Suprapubic skin (tissue), 4 donors: ENCODE data around the gene ZP4. TPM values are rescaled to one million over a fixed set of nuclear protein-coding genes. Genes with fewer than 3 reads are reported as not detected.

Experiments used
- DNase-seq, 2 donors: peaks; one replicate each; pipeline ENCODE4 v3.0.0-alpha.2; 2019; ENCODE audit warnings: low spot score in 2 of 2
- H3K27ac ChIP-seq: fragments of 200-600 bp; sonication (generic); one replicate; pipeline ENCODE4 v1.5.1; 2019
- H3K27me3 ChIP-seq: fragments of 200-600 bp; sonication (generic); one replicate; pipeline ENCODE4 v1.5.1; 2019
- H3K36me3 ChIP-seq: fragments of 200-600 bp; sonication (generic); one replicate; pipeline ENCODE4 v1.5.1; 2019
- H3K4me1 ChIP-seq: fragments of 200-600 bp; sonication (generic); one replicate; pipeline ENCODE4 v1.5.1; 2019
- H3K4me3 ChIP-seq: fragments of 200-600 bp; sonication (generic); one replicate; pipeline ENCODE4 v1.5.1; 2019; ENCODE audit warnings: mild to moderate bottlenecking
- H3K9me3 ChIP-seq: fragments of 200-600 bp; sonication (generic); one replicate; pipeline ENCODE4 v1.5.1; 2019
- EP300 ChIP-seq: sonication (generic); formaldehyde crosslinking; IDR thresholded peaks from one replicate; pipeline ENCODE4 v1.6.1; 2017; ENCODE audit warnings: antibody characterized with exemption
- POLR2A ChIP-seq, 2 donors: fragments of 450-650 bp; IDR thresholded peaks; one replicate each; pipeline ENCODE4 v1.6.1; 2017; ENCODE audit warnings: antibody characterized with exemption in 2 of 2, mild to moderate bottlenecking in 2 of 2, moderate library complexity in 2 of 2
- POLR2AphosphoS5 ChIP-seq, 3 donors: sonication (generic); formaldehyde crosslinking; IDR thresholded peaks; one replicate each; pipeline ENCODE4 v1.6.1; 2017; ENCODE audit warnings: antibody characterized with exemption in 3 of 3
- WGBS: methylation state at CpG from one replicate; pipeline ENCODE4 v1.1.5; 2018; 5-methylcytosine and 5-hydroxymethylcytosine counted together
- total RNA-seq, 4 donors: library from RNA; depleted of rRNA; stranded (reverse); fragments of >200 nt; gene quantifications; one replicate each; pipeline ENCODE4 v1.1.0, GENCODE V29; 2016
- TF ChIP-seq, protein P1 (sequence below), 2 donors: fragments of 200-600 bp in 1 of 2; fragments of 450-650 bp in 1 of 2; sonication (generic) in 1 of 2; IDR thresholded peaks; one replicate each; pipeline ENCODE4 v1.5.1; 2016 to 2019; ENCODE audit warnings: antibody characterized with exemption in 2 of 2, mild to moderate bottlenecking in 1 of 2, moderate library complexity in 1 of 2

Gene ZP4
- total RNA-seq, 4 donors from 2014 or later = not detected

DNA sequence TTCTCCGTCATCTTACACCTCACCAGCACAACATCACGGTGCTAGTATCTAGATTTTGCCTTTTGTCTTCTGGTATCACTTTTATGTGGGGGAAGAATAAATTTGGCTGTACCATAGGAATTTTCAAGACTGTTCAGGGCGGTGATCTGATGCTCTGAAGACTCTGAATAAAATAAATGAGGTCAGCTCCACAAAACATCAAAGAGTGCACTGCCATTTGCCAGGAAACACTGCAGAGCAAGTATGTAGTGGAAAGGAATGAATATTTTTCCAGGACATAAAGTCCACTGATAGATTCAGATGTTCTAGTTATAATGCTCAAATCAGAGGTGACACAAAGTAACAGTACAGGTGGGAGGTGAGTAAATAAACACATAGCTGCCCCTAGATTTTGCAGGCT is 56.3 kb downstream of the ZP4 start:
- Histone ChIP-seq H3K27ac (no peak overlapping the region), H3K36me3 (no peaks in the 10 kb centered on the region), H3K4me3 (no peak overlapping the region), H3K27me3 (no peaks in the 10 kb centered on the region), H3K9me3 (no peaks in the 10 kb centered on the region), H3K4me1 (no peaks in the 10 kb centered on the region)
- no peak for DNase-seq
- 64% methylated on average over 3 of the region's 3 CpGs for WGBS
- TF ChIP-seq, protein P1, sequence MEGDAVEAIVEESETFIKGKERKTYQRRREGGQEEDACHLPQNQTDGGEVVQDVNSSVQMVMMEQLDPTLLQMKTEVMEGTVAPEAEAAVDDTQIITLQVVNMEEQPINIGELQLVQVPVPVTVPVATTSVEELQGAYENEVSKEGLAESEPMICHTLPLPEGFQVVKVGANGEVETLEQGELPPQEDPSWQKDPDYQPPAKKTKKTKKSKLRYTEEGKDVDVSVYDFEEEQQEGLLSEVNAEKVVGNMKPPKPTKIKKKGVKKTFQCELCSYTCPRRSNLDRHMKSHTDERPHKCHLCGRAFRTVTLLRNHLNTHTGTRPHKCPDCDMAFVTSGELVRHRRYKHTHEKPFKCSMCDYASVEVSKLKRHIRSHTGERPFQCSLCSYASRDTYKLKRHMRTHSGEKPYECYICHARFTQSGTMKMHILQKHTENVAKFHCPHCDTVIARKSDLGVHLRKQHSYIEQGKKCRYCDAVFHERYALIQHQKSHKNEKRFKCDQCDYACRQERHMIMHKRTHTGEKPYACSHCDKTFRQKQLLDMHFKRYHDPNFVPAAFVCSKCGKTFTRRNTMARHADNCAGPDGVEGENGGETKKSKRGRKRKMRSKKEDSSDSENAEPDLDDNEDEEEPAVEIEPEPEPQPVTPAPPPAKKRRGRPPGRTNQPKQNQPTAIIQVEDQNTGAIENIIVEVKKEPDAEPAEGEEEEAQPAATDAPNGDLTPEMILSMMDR (IDR thresholded peaks at IDR 0.05) = no peak
- TF ChIP-seq POLR2AphosphoS5 (IDR thresholded peaks at IDR 0.05) (no peak), POLR2A (IDR thresholded peaks at IDR 0.05) (no peak), EP300 (no peak)

GRCh38 chr1:237834048-237834447 is 56.7 kb downstream of the ZP4 start:
- H3K27me3 ChIP-seq = no peaks in the 10 kb centered on the region
- no peaks in the 10 kb centered on the region for H3K36me3 ChIP-seq
- DNase-seq = no peak
- no peaks in the 10 kb centered on the region for H3K9me3 ChIP-seq
- H3K27ac ChIP-seq = no peak overlapping the region
- 85% methylated on average over 3 of the region's 3 CpGs for WGBS
- H3K4me3 ChIP-seq = no peak overlapping the region
- no peaks in the 10 kb centered on the region for H3K4me1 ChIP-seq
- TF ChIP-seq POLR2AphosphoS5 (IDR thresholded peaks at IDR 0.05) (no peak), POLR2A (IDR thresholded peaks at IDR 0.05) (no peak), EP300 (no peak)
- TF ChIP-seq, protein P1 (IDR thresholded peaks at IDR 0.05) = no peak

GRCh38 chr1:237832858-237833257 is 57.9 kb downstream of the ZP4 start:
- no peaks in the 10 kb centered on the region for H3K27me3 ChIP-seq
- H3K27ac ChIP-seq = no peak overlapping the region
- no peak for DNase-seq
- H3K36me3 ChIP-seq = no peaks in the 10 kb centered on the region
- no peaks in the 10 kb centered on the region for H3K9me3 ChIP-seq
- TF ChIP-seq, protein P1 (IDR thresholded peaks at IDR 0.05) = no peak
- TF ChIP-seq POLR2AphosphoS5 (IDR thresholded peaks at IDR 0.05) (no peak), POLR2A (IDR thresholded peaks at IDR 0.05) (no peak), EP300 (no peak)
- 64% methylated on average over 7 of the region's 7 CpGs for WGBS
- no peak overlapping the region for H3K4me3 ChIP-seq
- no peaks in the 10 kb centered on the region for H3K4me1 ChIP-seq
